8988T (cell line): ENCODE measurements around the gene LASP1.
"Not testable (repeated sequence)": the region's sequence is repeated elsewhere in the genome, so short reads cannot be mapped to it uniquely, and the experiment has no call there.

Experiments
- DNase-seq: peaks from one replicate; pipeline ENCODE4 v3.0.0; 2011

The LASP1 gene

GRCh38 chr17:38940404-38940803 is 70.5 kb downstream of the LASP1 start:
- no peak for DNase-seq

GRCh38 chr17:38942696-38943334 is 73.0 kb downstream of the LASP1 start:
- DNase-seq, result no peak

GRCh38 chr17:38943607-38944006 is 73.7 kb downstream of the LASP1 start:
- no peak for DNase-seq

GRCh38 chr17:38947189-38947588 is 77.3 kb downstream of the LASP1 start:
- DNase-seq, result no peak

GRCh38 chr17:38953800-38954199 is 83.9 kb downstream of the LASP1 start:
- DNase-seq, result not testable (repeated sequence)

DNA sequence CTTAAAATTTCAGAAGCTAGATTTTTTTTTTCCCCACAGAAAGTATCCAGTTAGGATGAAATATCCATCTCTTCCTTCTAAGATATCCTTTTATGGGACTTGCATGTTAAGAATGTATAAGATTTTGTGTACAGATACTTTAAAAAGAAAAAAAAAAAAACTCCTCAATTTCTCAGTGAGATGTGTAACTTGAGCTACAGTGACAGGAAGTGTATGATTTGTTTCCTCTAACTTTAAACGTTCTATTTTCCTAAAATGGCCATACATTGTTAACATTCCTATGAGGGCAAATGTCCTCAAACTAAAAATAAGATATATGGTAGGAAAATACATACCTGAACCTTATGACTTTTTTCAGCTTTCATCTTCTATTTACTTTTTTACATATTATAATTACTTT is 88.5 kb downstream of the LASP1 start:
- DNase-seq, result no peak

GRCh38 chr17:38958756-38959155 is 88.9 kb downstream of the LASP1 start:
- no peak for DNase-seq

DNA sequence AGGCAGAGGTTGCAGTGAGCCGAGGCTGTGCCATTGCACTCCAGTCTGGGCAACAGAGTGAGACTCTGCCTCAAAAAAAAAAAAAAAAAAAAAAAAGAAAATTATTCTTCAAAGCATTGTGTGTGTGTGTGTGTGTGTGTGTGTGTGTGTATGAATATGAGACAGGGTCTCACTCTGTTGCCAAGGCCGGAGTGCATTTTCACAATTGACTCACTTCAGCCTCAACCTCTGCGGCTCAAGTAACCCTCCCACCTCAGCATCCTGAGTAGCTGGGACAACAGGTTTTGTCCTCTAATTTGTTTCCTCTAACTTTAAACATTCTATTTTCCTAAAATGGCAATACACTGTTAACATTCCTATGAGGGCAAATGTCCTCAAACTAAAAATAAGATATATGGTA is 89.7 kb downstream of the LASP1 start:
- no peak for DNase-seq

DNA sequence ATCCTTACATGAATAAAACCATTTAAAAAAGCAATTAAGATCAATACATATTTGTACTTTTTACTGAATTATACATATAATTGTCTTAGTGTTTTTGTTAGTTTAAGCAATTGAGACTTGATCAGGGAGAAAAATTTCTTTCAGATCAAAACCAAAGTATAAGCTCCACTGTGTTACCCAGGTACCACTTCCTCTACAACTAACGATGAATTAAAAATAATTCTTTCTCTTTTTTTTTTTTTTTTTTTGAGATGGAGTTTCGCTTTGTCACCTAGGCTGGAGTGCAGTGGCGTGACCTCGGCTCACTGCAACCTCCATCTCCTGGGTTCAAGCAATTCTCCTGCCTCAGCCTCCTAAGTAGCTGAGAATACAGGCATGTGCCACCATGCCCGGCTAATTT is 90.5 kb downstream of the LASP1 start:
- no peak for DNase-seq

GRCh38 chr17:38961413-38961812 is 91.6 kb downstream of the LASP1 start:
- no peak for DNase-seq

DNA sequence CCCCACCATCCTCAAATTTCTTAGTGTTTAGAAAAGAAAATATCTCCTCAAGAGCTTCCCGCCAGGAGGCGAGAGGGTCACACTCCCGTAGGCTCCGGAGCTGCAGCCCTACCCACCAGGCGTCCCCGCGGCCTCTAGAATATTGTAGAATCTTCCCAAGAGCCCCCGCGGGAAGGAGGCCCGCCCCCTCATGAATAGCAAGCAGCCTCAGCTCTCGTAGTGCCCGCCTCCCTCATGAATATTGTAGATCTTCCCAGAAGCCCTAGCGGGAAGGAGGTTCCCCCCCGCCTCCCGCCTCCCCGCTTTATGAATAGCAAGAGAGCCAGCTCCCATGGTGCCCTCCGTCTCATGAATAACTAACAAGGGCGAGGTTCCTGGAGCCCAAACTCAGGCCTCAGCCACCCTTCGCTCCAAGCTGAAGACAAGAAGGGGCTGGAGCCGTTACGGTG is 97.5 kb downstream of the LASP1 start, which contains the start of gene FBXO47:
Gene FBXO47, minus strand, starts transcription at position 114 of the 449 bp plus-strand sequence. CDS start 4,378 bp downstream, outside the sequence.
- DNase-seq, result no peak

- DNase-seq, result no peak
These were observed 99.4 kb downstream of the LASP1 start for GRCh38 chr17:38969281-38969680.

- no peak for DNase-seq
These were observed 100.3 kb downstream of the LASP1 start for GRCh38 chr17:38970128-38970527.

DNA sequence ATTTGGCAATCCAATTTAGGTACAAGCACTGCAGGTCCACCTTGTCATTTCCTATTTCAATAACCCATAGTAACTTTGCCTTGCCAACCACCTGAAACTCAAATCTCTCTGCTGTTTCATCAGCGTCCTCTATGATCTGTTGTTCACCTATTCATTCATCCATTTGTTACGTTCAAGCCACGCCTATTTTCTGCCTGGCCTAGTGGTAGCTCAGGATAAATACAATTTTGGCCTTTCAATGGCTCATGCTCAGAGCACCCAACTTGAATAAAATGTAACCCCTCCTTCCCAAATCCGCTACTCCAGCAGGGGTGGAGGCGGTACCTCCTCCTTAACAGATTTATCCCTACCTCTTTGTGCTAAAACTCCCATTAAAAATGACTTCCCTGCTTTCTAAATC is 100.9 kb downstream of the LASP1 start:
- DNase-seq, result no peak
